ENCODE data around the gene TMEM168.

TMEM168 gene

GRCh38 chr7:112777406-112777805, 12.8 kb downstream of the TMEM168 start:
- no peak for TF ChIP-seq CTCF (IDR thresholded peaks at IDR 0.05; ENCODE audit: insufficient read depth, low read length, poor library complexity, severe bottlenecking)
- Histone ChIP-seq H3K4me3 (replicated peaks; ENCODE audit: low read depth, low read length) (no peak overlapping the region), H3K36me3 (ENCODE audit: control insufficient read depth, insufficient read depth, low read length) (no peaks in the 10 kb centered on the region), H3K27me3 (replicated peaks; ENCODE audit: control insufficient read depth, insufficient read depth, low read length) (no peaks in the 10 kb centered on the region)
- DNase-seq (ENCODE audit: extremely low read depth, insufficient read length), result no peak

- H3K27me3 ChIP-seq (replicated peaks; ENCODE audit: control insufficient read depth, insufficient read depth, low read length), result no peaks in the 10 kb centered on the region
- DNase-seq (ENCODE audit: extremely low read depth, insufficient read length), result no peak
- H3K36me3 ChIP-seq (ENCODE audit: control insufficient read depth, insufficient read depth, low read length), result no peaks in the 10 kb centered on the region; the same call in 1 of the 2 replicates
- no peak for TF ChIP-seq CTCF (IDR thresholded peaks at IDR 0.05; ENCODE audit: insufficient read depth, low read length, poor library complexity, severe bottlenecking)
- H3K4me3 ChIP-seq (replicated peaks; ENCODE audit: low read depth, low read length), result no peak overlapping the region
These were observed 19.0 kb downstream of the TMEM168 start for GRCh38 chr7:112771166-112771565.

GRCh38 chr7:112770051-112770450, 20.1 kb downstream of the TMEM168 start:
- DNase-seq (ENCODE audit: extremely low read depth, insufficient read length), result no peak
- Histone ChIP-seq H3K36me3 (ENCODE audit: control insufficient read depth, insufficient read depth, low read length) (no peaks in the 10 kb centered on the region; the same call in 1 of the 2 replicates), H3K27me3 (replicated peaks; ENCODE audit: control insufficient read depth, insufficient read depth, low read length) (no peaks in the 10 kb centered on the region), H3K4me3 (replicated peaks; ENCODE audit: low read depth, low read length) (no peak overlapping the region)
- TF ChIP-seq CTCF (IDR thresholded peaks at IDR 0.05; ENCODE audit: insufficient read depth, low read length, poor library complexity, severe bottlenecking), result no peak

- no peak for DNase-seq (ENCODE audit: extremely low read depth, insufficient read length)
- H3K4me3 ChIP-seq (replicated peaks; ENCODE audit: low read depth, low read length), result no peak overlapping the region
- H3K27me3 ChIP-seq (replicated peaks; ENCODE audit: control insufficient read depth, insufficient read depth, low read length), result no peaks in the 10 kb centered on the region
- no peaks in the 10 kb centered on the region; the same call in 1 of the 2 replicates for H3K36me3 ChIP-seq (ENCODE audit: control insufficient read depth, insufficient read depth, low read length)
- TF ChIP-seq CTCF (IDR thresholded peaks at IDR 0.05; ENCODE audit: insufficient read depth, low read length, poor library complexity, severe bottlenecking), result no peak
These were observed 25.1 kb downstream of the TMEM168 start for GRCh38 chr7:112765105-112765504.

GRCh38 chr7:112763996-112764395, 26.2 kb downstream of the TMEM168 start:
- no peak overlapping the region for H3K4me3 ChIP-seq (replicated peaks; ENCODE audit: low read depth, low read length)
- no peaks in the 10 kb centered on the region for H3K27me3 ChIP-seq (replicated peaks; ENCODE audit: control insufficient read depth, insufficient read depth, low read length)
- no peak for DNase-seq (ENCODE audit: extremely low read depth, insufficient read length)
- no peak for TF ChIP-seq CTCF (IDR thresholded peaks at IDR 0.05; ENCODE audit: insufficient read depth, low read length, poor library complexity, severe bottlenecking)
- H3K36me3 ChIP-seq (ENCODE audit: control insufficient read depth, insufficient read depth, low read length), result no peaks in the 10 kb centered on the region; the same call in none of the 2 replicates

- TF ChIP-seq CTCF (IDR thresholded peaks at IDR 0.05; ENCODE audit: insufficient read depth, low read length, poor library complexity, severe bottlenecking), result no peak
- DNase-seq (ENCODE audit: extremely low read depth, insufficient read length), result no peak
- H3K27me3 ChIP-seq (replicated peaks; ENCODE audit: control insufficient read depth, insufficient read depth, low read length), result no peaks in the 10 kb centered on the region
- H3K36me3 ChIP-seq (ENCODE audit: control insufficient read depth, insufficient read depth, low read length), result no peaks in the 10 kb centered on the region; the same call in none of the 2 replicates
- no peak overlapping the region for H3K4me3 ChIP-seq (replicated peaks; ENCODE audit: low read depth, low read length)
These were observed 26.9 kb downstream of the TMEM168 start for GRCh38 chr7:112763298-112763697.

All from GM06990 (cell line).